HepG2 (cell line): ENCODE results near the gene SYNPO. TPM values are rescaled to one million over a fixed set of nuclear protein-coding genes. Genes with fewer than 3 reads are reported as not detected.

Source experiments
- ATAC-seq: fragments of 200-7000 bp; cut with Tn5 transposase; 3 replicates; pipeline ENCODE4 v1.9.1; 2020; ENCODE audit warnings: mild to moderate bottlenecking, moderate library complexity
- BruUV-seq: library from RNA; stranded (reverse); fragments of 400-500 nt; replicated peaks from 2 replicates; lab custom pipeline; 2021; lab: Mats Ljungman, UMichigan
- CTCF ChIA-PET: fragments of 300-600 bp; formaldehyde crosslinking; extraction: SDS; loops from one replicate; lab custom pipeline; 2021; ENCODE audit warnings: low total read pairs, inconsistent platforms, low intra/inter-chr PET ratio; lab: Yijun Ruan, JAX
- POLR2A ChIA-PET: fragments of 350-600 bp; sonication (Branson Sonifier 250); formaldehyde crosslinking; loops from one replicate; lab custom pipeline; 2020; ENCODE audit warnings: antibody characterized with exemption, inconsistent platforms; lab: Yijun Ruan, JAX
- DNase-seq: peaks from one replicate; pipeline ENCODE4 v3.0.0-alpha.2; 2015; ENCODE audit warnings: low spot score
- FAIRE-seq: peaks from 3 replicates; lab custom pipeline; 2011; peaks lifted over from hg19 to GRCh38; lab: Jason Lieb, UNC
- H2AFZ ChIP-seq: one replicate; pipeline ENCODE4 v1.6.1; 2011; ENCODE audit warnings: low read length, inconsistent platforms
- H3K27ac ChIP-seq: fragments of 300-600 bp; 3 replicates; pipeline ENCODE4 v1.8.0; 2011; ENCODE audit warnings: mixed run types, mild to moderate bottlenecking, mixed read lengths, low read length, inconsistent platforms; ENCODE audit not compliant: insufficient read depth; ENCODE audit errors: extremely low read length
- H3K27me3 ChIP-seq, 2 experiments: fragments of 200-600 bp in 1 of 2; 2 replicates in 1 of 2; 3 replicates in 1 of 2; pipeline versions ENCODE4 v1.6.0 to v1.8.0; 2011; ENCODE audit warnings: low read length in 2 of 2, mild to moderate bottlenecking in 2 of 2, moderate library complexity in 2 of 2, inconsistent platforms in 1 of 2; ENCODE audit not compliant: insufficient read depth in 2 of 2, control insufficient read depth in 1 of 2
- H3K36me3 ChIP-seq, 2 experiments: fragments of 200-600 bp in 1 of 2; replicated peaks in 1 of 2; 2 replicates in 1 of 2; 3 replicates in 1 of 2; pipeline versions ENCODE4 v1.5.1 to v1.8.0; 2011; ENCODE audit warnings: low read length in 2 of 2, inconsistent platforms in 1 of 2; ENCODE audit not compliant: insufficient read depth in 2 of 2, control insufficient read depth in 1 of 2
- H3K4me1 ChIP-seq: 2 replicates; pipeline ENCODE4 v1.5.1; 2012; ENCODE audit warnings: low read length, inconsistent platforms; ENCODE audit not compliant: insufficient read depth
- H3K4me2 ChIP-seq: 2 replicates; pipeline ENCODE4 v1.6.0; 2011; ENCODE audit warnings: low read depth, low read length, inconsistent platforms
- H3K4me3 ChIP-seq, 3 experiments: fragments of 200-600 bp in 1 of 3; sonication (generic), shearing (Covaris generic) in 1 of 3; replicated peaks in 1 of 3; 2 replicates each; pipeline ENCODE4 v1.5.1; 2011 to 2016; ENCODE audit warnings: low read length in 3 of 3, inconsistent platforms in 2 of 3, low read depth in 2 of 3, mild to moderate bottlenecking in 2 of 3, control low read depth in 1 of 3, mixed read lengths in 1 of 3; ENCODE audit not compliant: insufficient read depth in 1 of 3
- H3K79me2 ChIP-seq: one replicate; pipeline ENCODE4 v1.6.1; 2011; ENCODE audit warnings: low read length, inconsistent platforms; ENCODE audit not compliant: insufficient read depth
- H3K9ac ChIP-seq: 2 replicates; pipeline ENCODE4 v1.6.0; 2011; ENCODE audit warnings: mild to moderate bottlenecking, low read depth, low read length, inconsistent platforms; ENCODE audit not compliant: insufficient read depth
- H3K9me3 ChIP-seq: 2 replicates; pipeline ENCODE4 v1.5.1; 2012; ENCODE audit warnings: mild to moderate bottlenecking, low read length
- H4K20me1 ChIP-seq: 2 replicates; pipeline ENCODE4 v1.6.0; 2011; ENCODE audit warnings: inconsistent platforms, mild to moderate bottlenecking, low read length, moderate library complexity; ENCODE audit not compliant: insufficient read depth
- KAT7 ChIP-seq: IDR thresholded peaks from 2 replicates; pipeline ENCODE4 v1.6.1; 2018; ENCODE audit warnings: borderline replicate concordance, missing compliant biosample characterization
- MTERF4 ChIP-seq: sonication (generic); formaldehyde crosslinking; IDR thresholded peaks from 2 replicates; pipeline ENCODE4 v1.8.0; 2023; ENCODE audit warnings: mild to moderate bottlenecking, missing genetic modification reagents
- POLR2A ChIP-seq, 2 experiments: IDR thresholded peaks; 2 replicates each; pipeline ENCODE4 v1.6.1; 2011; ENCODE audit warnings: low read depth in 2 of 2, low read length in 2 of 2, mild to moderate bottlenecking in 1 of 2, moderate library complexity in 1 of 2; ENCODE audit not compliant: insufficient read depth in 1 of 2
- ZNF232 ChIP-seq: sonication (generic); formaldehyde crosslinking; IDR thresholded peaks from 2 replicates; pipeline ENCODE4 v1.4.0; 2020; ENCODE audit warnings: missing genetic modification reagents, borderline replicate concordance
- ZNF619 ChIP-seq: sonication (generic); formaldehyde crosslinking; IDR thresholded peaks from 2 replicates; pipeline ENCODE4 v1.4.0; 2020; ENCODE audit warnings: mild to moderate bottlenecking, missing genetic modification reagents
- ZNF629 ChIP-seq: sonication (generic); formaldehyde crosslinking; conservative IDR thresholded peaks from 2 replicates; pipeline ENCODE4 v1.5.0; 2020; ENCODE audit warnings: missing genetic modification reagents
- ZNF691 ChIP-seq: sonication (generic); formaldehyde crosslinking; IDR thresholded peaks from 2 replicates; pipeline ENCODE4 v1.4.0; 2020; ENCODE audit warnings: missing genetic modification reagents, low read depth, mild to moderate bottlenecking, borderline replicate concordance
- ZNF891 ChIP-seq: sonication (generic); formaldehyde crosslinking; IDR thresholded peaks from 2 replicates; pipeline ENCODE4 v1.5.0; 2020; ENCODE audit warnings: mild to moderate bottlenecking, missing genetic modification reagents
- WGBS: methylation state at CpG from one replicate; pipeline ENCODE4 v1.1.6; 2017; ENCODE audit warnings: low lambda C conversion rate; 5-methylcytosine and 5-hydroxymethylcytosine counted together
- in situ Hi-C: cut with HindIII; loops from 2 replicates; pipeline ENCODE4 v1.10.0; 2017; ENCODE audit warnings: low pct_unique_long_range_greater_than_20kb; ENCODE audit not compliant: extremely low pct_ligation_motif_present
- intact Hi-C: fragments of 100-400 bp; cut with micrococcal nuclease; formaldehyde crosslinking; loops from one replicate; pipeline ENCODE4 v1.10.0; 2022; ENCODE audit not compliant: unreplicated experiment
- polyA plus RNA-seq, 8 experiments: library from polyadenylated mRNA; depleted of rRNA in 3 of 8; stranded (reverse) in 7 of 8; unstranded in 1 of 8; fragments of >200 nt; fragmentation: Illumina TruSeq in 4 of 8; extraction: Trizol in 4 of 8; gene quantifications; 2 replicates each; pipeline versions ENCODE4 v1.2.1 to v1.2.3, GENCODE V29; 2011 to 2016; ENCODE audit warnings: low read depth in 4 of 8, missing spikeins in 1 of 8, mixed read lengths in 1 of 8; ENCODE audit not compliant: insufficient read depth in 1 of 8
- total RNA-seq, 5 experiments: library from RNA; depleted of rRNA; stranded (reverse); fragments of >200 nt; fragmentation: Illumina TruSeq; extraction: Trizol; gene quantifications; 2 replicates each; pipeline ENCODE4 v1.2.3, GENCODE V29; 2016; ENCODE audit warnings: low read depth in 1 of 5

SYNPO gene
- total and polyA plus RNA-seq, 2 of the 13 experiments (the other 11 are each of a cell fraction or from before 2014, with no cell fraction given) = 0.09 to 0.30 TPM

GRCh38 chr5:150638488-150639376 lies 1.7 kb upstream of the SYNPO start:
- peaks cover 72% of the 10 kb centered on the region for H3K4me1 ChIP-seq
- no peaks in the 10 kb centered on the region for H4K20me1 ChIP-seq
- DNase-seq (no peak), FAIRE-seq (no peak), ATAC-seq (peak; percentile 44)
- in situ Hi-C loops (no loop called here), intact Hi-C loops (loop anchor here (10.0 kb wide), 1 partner anchor 174 kb away; no protein-coding TSS in a partner anchor)
- H2AFZ ChIP-seq = no peak overlapping the region
- H3K4me3 ChIP-seq = no peak overlapping the region
- no peaks in the 10 kb centered on the region for H3K36me3 ChIP-seq
- ChIA-PET CTCF (no interaction called here), POLR2A (interaction anchor here (1.0 to 1.2 kb wide), 2 partner anchors 62 to 96 kb away, joined by 3 read pairs; partner anchors contain the start of gene RBM22)
- no peaks in the 10 kb centered on the region for H3K79me2 ChIP-seq
- H3K27ac ChIP-seq = no peak overlapping the region
- BruUV-seq = no TSS peak
- no peaks in the 10 kb centered on the region for H3K9me3 ChIP-seq
- 17% methylated on average over 6 of the region's 6 CpGs for WGBS
- peak overlapping the region; percentile 9; the same call in 1 of the 2 replicates for H3K4me2 ChIP-seq
- 0 out of 5 replicates have a peak, but pooled peaks cover 0 to 3% of the 10 kb centered on the region in 2 experiments for H3K27me3 ChIP-seq
- H3K9ac ChIP-seq = no peak overlapping the region
- TF ChIP-seq ZNF232 (CRISPR knock-in tag) (no peak), KAT7 (CRISPR knock-in tag) (no peak), ZNF891 (CRISPR knock-in tag) (0 out of 2 replicates have a peak, but pooled peaks have one; percentile 36)

GRCh38 chr5:150639377-150639692 lies 1.1 kb upstream of the SYNPO start:
- no peaks in the 10 kb centered on the region for H4K20me1 ChIP-seq
- intact Hi-C loops = loop anchor here (10.0 kb wide), 1 partner anchor 175 kb away; no protein-coding TSS in a partner anchor
- DNase-seq (no peak), ATAC-seq (no peak), FAIRE-seq (no peak)
- POLR2A ChIA-PET = interaction anchor here (1.0 to 1.2 kb wide), 2 partner anchors 62 to 97 kb away, joined by 3 read pairs; partner anchors contain the start of gene RBM22
- H3K36me3 ChIP-seq = no peaks in the 10 kb centered on the region
- WGBS = 3% methylated on average over 3 of the region's 3 CpGs
- CTCF ChIA-PET = no interaction called here
- H3K9ac ChIP-seq = no peak overlapping the region
- H3K4me3 ChIP-seq = no peak overlapping the region
- no peak overlapping the region for H3K27ac ChIP-seq
- TF ChIP-seq ZNF691 = peak; percentile 41; the same call in 1 of the 2 replicates
- no peak for TF ChIP-seq ZNF619
- TF ChIP-seq MTERF4 (CRISPR knock-in tag) = no peak
- peak; percentile 66; the same call in 1 of the 2 replicates for TF ChIP-seq ZNF629 (CRISPR knock-in tag)
- no peak for TF ChIP-seq POLR2A (IDR thresholded peaks at IDR 0.05; ENCODE audit: insufficient read depth in 1 of 2, low read depth in 2 of 2, low read length in 2 of 2)
- H2AFZ ChIP-seq = no peak overlapping the region
- H3K4me2 ChIP-seq = peak overlapping the region; percentile 9; the same call in 1 of the 2 replicates
- H3K4me1 ChIP-seq = peaks cover 76% of the 10 kb centered on the region
- H3K27me3 ChIP-seq = 0 out of 5 replicates have a peak, but pooled peaks cover 0 to 3% of the 10 kb centered on the region in 2 experiments
- no peaks in the 10 kb centered on the region for H3K9me3 ChIP-seq
- no TSS peak for BruUV-seq
- in situ Hi-C loops = no loop called here
- H3K79me2 ChIP-seq = no peaks in the 10 kb centered on the region
